ENCODE measurements around the gene TMEM168. TPM values are rescaled to one million over a fixed set of nuclear protein-coding genes. Genes with fewer than 3 reads are reported as not detected.

The TMEM168 gene
- total and polyA plus RNA-seq, 2 donors (not counting 3 experiments of a cell fraction or from before 2014, with no cell fraction given), result 23.4 to 24.4 TPM

- Histone ChIP-seq H3K9me1 (replicated peaks; ENCODE audit: control insufficient read depth, extremely low read depth, insufficient read depth, low read length) (no peaks in the 10 kb centered on the region), H3K27me3 (ENCODE audit: control insufficient read depth in 2 of 2, insufficient read depth in 2 of 2, low read length in 2 of 2) (no peaks in the 10 kb centered on the region), H3K79me2 (ENCODE audit: control insufficient read depth, insufficient read depth, low read length) (no peaks in the 10 kb centered on the region), H3K4me2 (ENCODE audit: insufficient read depth, low read length) (no peak overlapping the region), H3K9ac (replicated peaks; ENCODE audit: extremely low read depth, insufficient read depth, low read length) (no peak overlapping the region), H3K27ac (ENCODE audit: insufficient read depth, low read depth, low read length) (no peak overlapping the region), H3K4me3 (replicated peaks in 1 of 3; ENCODE audit: insufficient read depth in 1 of 3, low read depth in 1 of 3, low read length in 3 of 3) (no peak overlapping the region), H3K36me3 (ENCODE audit: control insufficient read depth in 2 of 2, extremely low read depth in 1 of 2, insufficient read depth in 2 of 2, low read length in 2 of 2) (no peaks in the 10 kb centered on the region), H4K20me1 (replicated peaks; ENCODE audit: control insufficient read depth, extremely low read depth, insufficient read depth, low read length) (no peaks in the 10 kb centered on the region), H3K4me1 (ENCODE audit: control insufficient read depth, extremely low read depth, insufficient read depth, low read length) (no peaks in the 10 kb centered on the region), H2AFZ (ENCODE audit: low read depth, low read length) (no peak overlapping the region), H3K9me3 (replicated peaks; ENCODE audit: control insufficient read depth, insufficient read depth, low read length) (no peaks in the 10 kb centered on the region)
- DNase-seq (ENCODE audit: low read depth, low spot score) (no peak), FAIRE-seq (no peak)
- dilution Hi-C loops (cut with MboI; ENCODE audit: extremely low pct_ligation_motif_present, low sequenced_read_pairs), result no loop called here
- ChIA-PET POLR2A (no interaction called here), CTCF (no interaction called here)
- BruUV-seq (replicated peaks), result no TSS peak
- TF ChIP-seq EZH2 (IDR thresholded peaks at IDR 0.05; ENCODE audit: borderline replicate concordance, low read depth, low read length, severe bottlenecking) (no peak), POLR2AphosphoS5 (IDR thresholded peaks at IDR 0.05; ENCODE audit: insufficient read depth, low read depth, low read length) (no peak), MYC (IDR thresholded peaks at IDR 0.05; ENCODE audit: low read depth, low read length) (no peak), POLR2A (IDR thresholded peaks at IDR 0.05; ENCODE audit: low read depth, low read length) (no peak), FOS (IDR thresholded peaks at IDR 0.05; ENCODE audit: borderline replicate concordance, insufficient read depth, low read length) (no peak), GATA2 (IDR thresholded peaks at IDR 0.05; ENCODE audit: insufficient read depth, insufficient read length, low read depth, low read length) (no peak), CTCF (IDR thresholded peaks at IDR 0.05; ENCODE audit: extremely low read depth in 1 of 2, insufficient read depth in 1 of 2, low read depth in 1 of 2, low read length in 2 of 2) (no peak), JUN (IDR thresholded peaks at IDR 0.05; ENCODE audit: borderline replicate concordance, insufficient read depth, insufficient read length, low read depth) (no peak), MAX (IDR thresholded peaks at IDR 0.05; ENCODE audit: insufficient read depth, insufficient read length) (no peak)
- intact Hi-C loops (cut with micrococcal nuclease), result no loop called here
Measured at GRCh38 chr7:112828696-112829095, 38.5 kb upstream of the TMEM168 start.

Measured in endothelial cell of umbilical vein (primary cell).